Mesothelial cell of epicardium (in vitro differentiated cells): ENCODE results near the gene RDM1. TPM values are rescaled to one million over a fixed set of nuclear protein-coding genes. Genes with fewer than 3 reads are reported as not detected.

Experiments
- DNase-seq, 2 experiments: peaks; one replicate each; pipeline ENCODE4 v3.0.0; 2021; ENCODE audit warnings: low spot score in 2 of 2; ENCODE audit not compliant: unreplicated experiment in 2 of 2
- H3K27ac Mint-ChIP-seq: 2 replicates; pipeline ENCODE4 v1.8.0; 2021; ENCODE audit warnings: mixed read lengths
- H3K27me3 Mint-ChIP-seq: 2 replicates; pipeline ENCODE4 v1.8.0; 2021; ENCODE audit warnings: low read depth, mixed read lengths
- H3K36me3 Mint-ChIP-seq: 2 replicates; pipeline ENCODE4 v1.8.0; 2021; ENCODE audit warnings: mixed read lengths
- H3K4me1 Mint-ChIP-seq: 2 replicates; pipeline ENCODE4 v1.8.0; 2021; ENCODE audit warnings: mixed read lengths
- H3K4me3 Mint-ChIP-seq: 2 replicates; pipeline ENCODE4 v1.8.0; 2021; ENCODE audit warnings: mild to moderate bottlenecking, moderate library complexity, mixed read lengths
- H3K9me3 Mint-ChIP-seq: 2 replicates; pipeline ENCODE4 v1.8.0; 2021; ENCODE audit warnings: mixed read lengths
- total RNA-seq: library from RNA; stranded (reverse); gene quantifications from 3 replicates; pipeline ENCODE4 v1.2.1, GENCODE V29; 2021
- TF ChIP-seq, protein P1 (sequence below): fragments of 200-600 bp; sonication (generic); IDR thresholded peaks from one replicate; pipeline ENCODE4 v1.5.0; 2021; ENCODE audit warnings: antibody characterized with exemption; ENCODE audit not compliant: unreplicated experiment

The RDM1 gene
- total RNA-seq, 1 donor from 2014 or later = 3.4 TPM

DNA sequence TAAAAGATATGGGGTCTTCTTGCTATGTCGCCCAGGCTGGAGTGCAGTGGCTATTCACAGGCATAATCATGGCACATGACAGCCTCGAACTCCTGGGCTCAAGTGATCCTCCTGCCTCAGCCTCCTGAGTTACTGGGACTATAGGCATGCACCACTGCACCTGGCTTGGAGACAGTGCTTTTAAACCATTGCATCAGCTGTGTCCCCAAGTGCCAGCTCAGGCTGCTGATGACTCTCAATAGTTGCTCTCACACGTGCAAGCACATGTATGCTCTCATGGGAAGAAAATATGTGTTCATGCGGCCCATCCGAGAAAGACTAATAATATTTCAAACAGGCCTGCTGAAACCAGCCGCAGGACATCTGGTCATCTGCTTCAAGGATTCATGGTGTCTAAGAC is 42.0 kb upstream of the RDM1 start:
- Mint-ChIP-seq H3K27ac (no peak overlapping the region), H3K36me3 (no peaks in the 10 kb centered on the region), H3K4me3 (no peak overlapping the region), H3K27me3 (peaks cover 13% of the 10 kb centered on the region), H3K9me3 (no peaks in the 10 kb centered on the region), H3K4me1 (no peaks in the 10 kb centered on the region)
- DNase-seq = peak in 1 of 2 experiments; percentile 11
- TF ChIP-seq, protein P1, sequence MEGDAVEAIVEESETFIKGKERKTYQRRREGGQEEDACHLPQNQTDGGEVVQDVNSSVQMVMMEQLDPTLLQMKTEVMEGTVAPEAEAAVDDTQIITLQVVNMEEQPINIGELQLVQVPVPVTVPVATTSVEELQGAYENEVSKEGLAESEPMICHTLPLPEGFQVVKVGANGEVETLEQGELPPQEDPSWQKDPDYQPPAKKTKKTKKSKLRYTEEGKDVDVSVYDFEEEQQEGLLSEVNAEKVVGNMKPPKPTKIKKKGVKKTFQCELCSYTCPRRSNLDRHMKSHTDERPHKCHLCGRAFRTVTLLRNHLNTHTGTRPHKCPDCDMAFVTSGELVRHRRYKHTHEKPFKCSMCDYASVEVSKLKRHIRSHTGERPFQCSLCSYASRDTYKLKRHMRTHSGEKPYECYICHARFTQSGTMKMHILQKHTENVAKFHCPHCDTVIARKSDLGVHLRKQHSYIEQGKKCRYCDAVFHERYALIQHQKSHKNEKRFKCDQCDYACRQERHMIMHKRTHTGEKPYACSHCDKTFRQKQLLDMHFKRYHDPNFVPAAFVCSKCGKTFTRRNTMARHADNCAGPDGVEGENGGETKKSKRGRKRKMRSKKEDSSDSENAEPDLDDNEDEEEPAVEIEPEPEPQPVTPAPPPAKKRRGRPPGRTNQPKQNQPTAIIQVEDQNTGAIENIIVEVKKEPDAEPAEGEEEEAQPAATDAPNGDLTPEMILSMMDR = no peak

DNA sequence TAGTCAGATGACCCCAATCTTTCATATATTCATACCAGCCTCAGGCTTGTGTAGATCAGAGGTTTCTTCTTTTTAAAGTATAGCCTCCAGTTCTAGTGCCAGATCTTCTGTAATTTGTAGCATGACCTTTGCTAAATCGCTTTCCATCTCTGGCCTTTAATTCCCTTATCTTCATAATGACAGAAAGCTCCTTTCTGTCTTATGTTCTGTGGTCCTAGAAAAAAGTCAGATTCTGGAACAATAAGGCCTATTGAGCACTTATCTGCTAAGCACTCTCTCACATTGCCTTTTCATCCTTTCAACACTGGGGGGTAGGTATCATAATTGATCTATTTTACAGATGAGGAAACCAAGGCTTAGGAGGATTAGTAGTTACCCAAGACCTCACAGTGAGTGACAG is 41.5 kb upstream of the RDM1 start:
- no peak overlapping the region for H3K4me3 Mint-ChIP-seq
- H3K27me3 Mint-ChIP-seq = peaks cover 11% of the 10 kb centered on the region
- TF ChIP-seq, protein P1 = no peak
- H3K4me1 Mint-ChIP-seq = no peaks in the 10 kb centered on the region
- H3K27ac Mint-ChIP-seq = no peak overlapping the region
- H3K9me3 Mint-ChIP-seq = no peaks in the 10 kb centered on the region
- no peak for DNase-seq
- H3K36me3 Mint-ChIP-seq = no peaks in the 10 kb centered on the region

- Mint-ChIP-seq H3K36me3 (no peaks in the 10 kb centered on the region), H3K9me3 (no peaks in the 10 kb centered on the region), H3K27me3 (peaks cover 11% of the 10 kb centered on the region)
Measured at GRCh38 chr17:35969558-35970380, 39.2 kb upstream of the RDM1 start.

DNA sequence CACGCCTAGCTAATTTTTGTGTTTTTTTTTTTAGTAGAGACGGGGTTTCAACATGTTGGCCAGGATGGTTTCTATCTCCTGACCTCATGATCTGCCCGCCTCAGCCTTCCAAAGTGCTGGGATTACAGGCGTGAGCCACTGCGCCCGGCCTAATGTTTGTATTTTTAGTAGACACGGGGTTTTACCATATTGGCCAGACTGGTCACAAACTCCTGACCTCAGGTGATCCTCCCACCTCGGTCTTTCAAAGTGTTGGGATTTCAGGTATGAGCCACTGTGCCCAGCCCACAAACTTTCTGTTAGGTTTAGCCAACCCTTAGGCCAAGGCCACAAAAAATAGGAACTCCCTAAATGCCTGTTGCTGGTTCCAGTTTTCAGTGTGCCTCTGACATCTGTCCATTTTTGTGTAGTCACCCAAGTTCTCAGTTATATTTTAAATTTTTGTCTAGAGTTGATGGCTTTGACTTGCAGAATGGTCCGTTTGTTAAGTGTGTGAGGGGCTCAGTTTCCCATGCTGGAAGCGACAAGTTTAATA is 38.0 kb upstream of the RDM1 start:
- Mint-ChIP-seq H3K4me1 (no peaks in the 10 kb centered on the region), H3K36me3 (no peaks in the 10 kb centered on the region), H3K27ac (no peak overlapping the region), H3K27me3 (peaks cover 20% of the 10 kb centered on the region), H3K4me3 (no peak overlapping the region), H3K9me3 (no peaks in the 10 kb centered on the region)
- peak in 1 of 2 experiments; percentile 19 for DNase-seq
- TF ChIP-seq, protein P1 = no peak

More at GRCh38 chr17:35969558-35970380, 39.2 kb upstream of the RDM1 start:
- Mint-ChIP-seq H3K27ac (no peak overlapping the region), H3K4me3 (no peak overlapping the region), H3K4me1 (no peaks in the 10 kb centered on the region)
- TF ChIP-seq, protein P1 = peak; percentile 93
- DNase-seq = peak; percentile 65 to 84

GRCh38 chr17:35965272-35965671 is 34.7 kb upstream of the RDM1 start:
- Mint-ChIP-seq H3K4me1 (no peaks in the 10 kb centered on the region), H3K36me3 (no peaks in the 10 kb centered on the region), H3K4me3 (no peak overlapping the region), H3K9me3 (no peaks in the 10 kb centered on the region), H3K27me3 (peaks cover 29% of the 10 kb centered on the region), H3K27ac (no peak overlapping the region)
- DNase-seq = peak in 1 of 2 experiments; percentile 13
- TF ChIP-seq, protein P1 = no peak
